ENCODE data around the gene KCNJ9. TPM values are rescaled to one million over a fixed set of nuclear protein-coding genes. Genes with fewer than 3 reads are reported as not detected.

The KCNJ9 gene
- total RNA-seq, 5 donors from 2014 or later (not counting 1 experiment from before 2014, with no cell fraction given): not detected

DNA sequence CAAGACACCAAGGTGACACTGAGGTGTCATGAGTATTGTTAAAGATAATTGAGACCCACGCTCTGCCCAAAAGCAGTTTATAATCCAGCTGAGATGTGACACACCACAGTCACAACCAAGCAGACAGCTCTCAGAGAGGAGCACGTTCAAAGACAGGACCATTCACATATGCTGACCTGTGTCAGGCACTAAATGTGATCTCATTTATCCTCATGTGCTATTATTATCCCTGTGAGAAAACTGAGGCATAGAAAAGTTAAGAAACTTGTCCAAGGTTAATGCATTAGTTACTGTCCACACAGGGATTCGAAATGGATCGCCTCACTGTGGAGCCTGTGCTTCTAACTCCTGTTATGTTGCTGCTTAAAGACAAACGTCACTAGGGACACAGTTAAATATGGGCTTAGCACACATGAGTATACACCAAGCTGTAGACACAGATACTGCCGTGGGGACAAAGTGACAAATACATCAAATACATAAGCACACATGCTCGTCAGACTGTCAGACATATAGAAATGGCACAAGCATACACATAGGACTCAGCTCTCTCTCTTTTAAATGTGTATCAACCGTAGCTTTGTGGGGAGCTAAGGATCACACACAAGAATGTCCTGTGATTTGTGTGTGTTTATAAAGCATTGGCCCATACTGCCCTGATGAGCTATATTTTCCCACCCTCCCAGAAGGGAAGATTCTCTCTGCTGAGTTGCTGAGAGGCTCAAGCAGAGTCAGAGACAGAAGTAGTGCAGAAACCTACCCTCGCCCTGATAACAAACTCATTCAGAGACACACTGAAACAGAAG is 20.6 kb downstream of the KCNJ9 start:
- H3K4me1 ChIP-seq (ENCODE audit: control insufficient read depth in 1 of 2, extremely low read depth in 1 of 2, insufficient read depth in 2 of 2, low read length in 2 of 2): peaks cover 7 to 46% of the 10 kb centered on the region in 2 experiments
- no peak overlapping the region for H3K4me3 Mint-ChIP-seq

DNA sequence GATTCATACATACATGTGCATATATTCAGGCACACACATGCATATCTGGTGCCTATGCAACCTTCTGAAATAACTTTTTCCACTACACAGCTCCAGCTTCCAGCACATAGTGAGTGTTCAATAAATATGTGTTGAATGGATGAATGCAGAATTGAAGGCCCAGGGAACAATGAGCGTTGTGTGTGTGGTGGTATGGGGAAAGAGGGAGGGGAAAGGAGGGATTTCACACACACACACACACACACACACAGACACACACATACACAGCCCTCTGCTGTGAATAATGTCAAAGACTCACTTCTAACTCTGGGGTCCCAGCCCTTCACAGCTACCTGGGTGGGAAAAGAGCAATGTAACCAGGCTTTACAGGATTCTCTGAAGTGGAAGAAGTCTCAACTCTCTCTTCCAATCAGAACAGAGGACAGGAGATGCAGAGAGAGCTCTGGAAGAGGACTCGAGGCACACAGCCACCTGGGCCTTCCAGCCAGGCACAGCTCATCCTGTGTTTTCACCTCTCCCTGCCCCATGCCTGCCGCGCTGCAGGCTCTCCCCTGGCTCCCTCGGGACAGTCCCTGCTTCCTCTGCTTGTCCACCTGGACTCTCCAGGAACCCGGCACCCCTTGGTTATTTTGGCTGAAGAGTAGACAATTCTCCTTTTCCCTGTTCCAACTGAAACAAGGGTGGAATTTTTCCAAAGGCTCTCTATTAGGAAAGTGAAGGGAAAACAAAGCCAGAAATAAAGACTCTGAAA is 22.5 kb downstream of the KCNJ9 start:
- no peak overlapping the region for H3K4me3 ChIP-seq (ENCODE audit: control insufficient read depth in 1 of 2, extremely low read depth in 1 of 2, low read length in 1 of 2)
- H3K36me3 ChIP-seq (ENCODE audit: control insufficient read depth in 2 of 2, extremely low read depth in 1 of 2, insufficient read depth in 1 of 2, low read length in 1 of 2): no peaks in the 10 kb centered on the region
- ChIA-PET POLR2A (interaction anchor here in 1 of 2 donors (0.6 kb wide), 1 partner anchor 362 kb away, joined by 4 read pairs; no protein-coding TSS in a partner anchor), CTCF (interaction anchor here (1.1 to 2.8 kb wide), 3 partner anchors 18 to 159 kb away, joined by 3 to 10 read pairs (median 5); partner anchors contain the start of gene DCAF8 (in 1 of the 2))
- no peak for DNase-seq
- ATAC-seq (replicated peaks in 1 of 4): no peak
- Mint-ChIP-seq H3K27ac (no peak overlapping the region), H3K4me3 (no peak overlapping the region), H3K9me3 (no peaks in the 10 kb centered on the region), H3K4me1 (peaks cover 26 to 30% (median 29%) of the 10 kb centered on the region in 3 donors), H3K36me3 (no peaks in the 10 kb centered on the region), H3K27me3 (peaks cover 0 to 5% of the 10 kb centered on the region in 2 donors)
- H3K27me3 ChIP-seq (replicated peaks in 1 of 2; ENCODE audit: control insufficient read depth in 2 of 2, extremely low read depth in 1 of 2, insufficient read depth in 2 of 2, low read length in 1 of 2): peaks cover 0 to 6% of the 10 kb centered on the region in 2 experiments
- H3K9me3 ChIP-seq: no peaks in the 10 kb centered on the region
- WGBS (ENCODE audit: insufficient coverage): 83% methylated on average over 3 of the region's 6 CpGs
- H3K4me1 ChIP-seq (ENCODE audit: control insufficient read depth in 1 of 2, extremely low read depth in 1 of 2, insufficient read depth in 2 of 2, low read length in 2 of 2): peaks cover 0 to 32% of the 10 kb centered on the region in 2 experiments
- H3K27ac ChIP-seq (ENCODE audit: low read length): no peak overlapping the region

More for the DNA sequence above, 20.6 kb downstream of the KCNJ9 start:
- ChIA-PET POLR2A (no interaction called here), CTCF (interaction anchor here (0.6 to 3.6 kb wide), 17 partner anchors 14 to 193 kb away, joined by 3 to 25 read pairs (median 4); partner anchors contain the start of genes DCAF8 (in 1 of the 2) and PEX19 (in 1 of the 2))
- H3K27me3 ChIP-seq (replicated peaks in 1 of 2; ENCODE audit: control insufficient read depth in 2 of 2, extremely low read depth in 1 of 2, insufficient read depth in 2 of 2, low read length in 1 of 2): peaks cover 0 to 6% of the 10 kb centered on the region in 2 experiments
- H3K36me3 ChIP-seq (ENCODE audit: control insufficient read depth in 2 of 2, extremely low read depth in 1 of 2, insufficient read depth in 1 of 2, low read length in 1 of 2): no peaks in the 10 kb centered on the region
- Mint-ChIP-seq H3K36me3 (no peaks in the 10 kb centered on the region), H3K27me3 (no peaks in the 10 kb centered on the region), H3K4me1 (peaks cover 35 to 40% (median 39%) of the 10 kb centered on the region in 3 donors), H3K27ac (peak overlapping the region; percentile 94 to 98), H3K9me3 (no peaks in the 10 kb centered on the region)
- WGBS (ENCODE audit: insufficient coverage): 95% methylated on average over 4 of the region's 9 CpGs
- peak overlapping the region; percentile 99 for H3K27ac ChIP-seq (ENCODE audit: low read length)
- ATAC-seq (replicated peaks in 1 of 4): no peak
- no peaks in the 10 kb centered on the region for H3K9me3 ChIP-seq
- DNase-seq: peak in 1 of 35 experiments; percentile 15
- H3K4me3 ChIP-seq (ENCODE audit: control insufficient read depth in 1 of 2, extremely low read depth in 1 of 2, low read length in 1 of 2): no peak overlapping the region

DNA sequence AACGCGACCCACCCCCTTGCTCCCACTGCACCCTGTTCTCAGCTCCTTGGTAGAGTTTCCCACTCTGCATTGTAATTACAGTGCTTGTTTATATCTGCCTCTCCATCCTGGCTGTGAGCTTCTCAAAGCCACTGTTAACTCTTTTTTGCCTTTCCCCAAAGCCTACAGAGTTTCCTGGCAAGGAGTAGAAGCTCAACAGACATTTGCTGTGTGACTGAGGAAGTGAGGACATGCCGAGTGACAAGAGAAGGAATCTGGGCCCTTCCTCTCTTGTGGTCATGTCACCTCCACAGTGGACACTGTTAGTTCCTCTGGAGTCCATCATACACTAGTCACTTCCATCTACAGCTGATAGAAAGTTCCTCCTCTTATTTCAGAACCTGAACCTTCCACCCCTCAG is 23.1 kb downstream of the KCNJ9 start:
- DNase-seq (no peak), ATAC-seq (replicated peaks in 1 of 4) (no peak)
- Histone ChIP-seq H3K4me1 (ENCODE audit: control insufficient read depth in 1 of 2, extremely low read depth in 1 of 2, insufficient read depth in 2 of 2, low read length in 2 of 2) (peaks cover 0 to 26% of the 10 kb centered on the region in 2 experiments), H3K4me3 (ENCODE audit: control insufficient read depth in 1 of 2, extremely low read depth in 1 of 2, low read length in 1 of 2) (no peak overlapping the region), H3K9me3 (no peaks in the 10 kb centered on the region), H3K27ac (ENCODE audit: low read length) (no peak overlapping the region), H3K36me3 (ENCODE audit: control insufficient read depth in 2 of 2, extremely low read depth in 1 of 2, insufficient read depth in 1 of 2, low read length in 1 of 2) (no peaks in the 10 kb centered on the region), H3K27me3 (replicated peaks in 1 of 2; ENCODE audit: control insufficient read depth in 2 of 2, extremely low read depth in 1 of 2, insufficient read depth in 2 of 2, low read length in 1 of 2) (peaks cover 0 to 8% of the 10 kb centered on the region in 2 experiments)
- no peak overlapping the region for H3K4me3 Mint-ChIP-seq
- no peaks in the 10 kb centered on the region for H3K9me3 Mint-ChIP-seq
- CTCF ChIA-PET: interaction anchor here in 1 of 2 donors (1.2 kb wide), 1 partner anchor 19 kb away, joined by 3 read pairs; no protein-coding TSS in a partner anchor
- no peak overlapping the region for H3K27ac Mint-ChIP-seq
- 90% methylated on average over 2 of the region's 3 CpGs for WGBS (ENCODE audit: insufficient coverage)
- H3K36me3 Mint-ChIP-seq: no peaks in the 10 kb centered on the region
- H3K4me1 Mint-ChIP-seq: peaks cover 22 to 25% (median 24%) of the 10 kb centered on the region in 3 donors
- POLR2A ChIA-PET: no interaction called here
- H3K27me3 Mint-ChIP-seq: peaks cover 0 to 8% of the 10 kb centered on the region in 2 donors

DNA sequence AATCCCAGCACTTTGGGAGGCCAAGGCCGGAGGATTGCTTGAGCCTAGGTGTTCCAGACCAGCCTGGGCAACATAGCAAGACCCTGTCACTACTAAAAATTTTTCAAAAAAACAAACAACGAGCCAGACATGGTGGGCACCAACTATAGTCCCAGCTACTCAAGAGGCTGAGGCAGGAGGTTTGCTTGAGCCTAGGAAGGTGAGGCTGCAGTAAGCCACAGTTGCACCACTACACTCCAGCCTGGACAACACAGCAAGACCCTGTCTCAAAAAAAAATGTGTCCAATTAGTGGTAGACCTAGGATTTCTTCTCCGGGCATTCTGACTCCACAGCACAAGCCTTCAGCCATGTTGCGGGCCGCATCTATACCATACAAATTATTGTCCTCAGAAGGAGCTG is 23.8 kb downstream of the KCNJ9 start:
- POLR2A ChIA-PET: no interaction called here
- DNase-seq (no peak), ATAC-seq (replicated peaks in 1 of 4) (no peak)
- no peak overlapping the region for H3K27ac ChIP-seq (ENCODE audit: low read length)
- no peak overlapping the region for H3K4me3 ChIP-seq (ENCODE audit: control insufficient read depth in 1 of 2, extremely low read depth in 1 of 2, low read length in 1 of 2)
- Mint-ChIP-seq H3K27ac (no peak overlapping the region), H3K4me1 (peaks cover 17 to 20% (median 19%) of the 10 kb centered on the region in 3 donors), H3K9me3 (no peaks in the 10 kb centered on the region), H3K36me3 (no peaks in the 10 kb centered on the region), H3K4me3 (no peak overlapping the region), H3K27me3 (peaks cover 0 to 8% of the 10 kb centered on the region in 2 donors)
- CTCF ChIA-PET: interaction anchor here in 1 of 2 donors (0.9 to 1.2 kb wide), 2 partner anchors 20 to 147 kb away, joined by 3 read pairs; no protein-coding TSS in a partner anchor
- no peaks in the 10 kb centered on the region for H3K36me3 ChIP-seq (ENCODE audit: control insufficient read depth in 2 of 2, extremely low read depth in 1 of 2, insufficient read depth in 1 of 2, low read length in 1 of 2)
- WGBS (ENCODE audit: insufficient coverage): 96% methylated on average over 5 of the region's 5 CpGs
- H3K4me1 ChIP-seq (ENCODE audit: control insufficient read depth in 1 of 2, extremely low read depth in 1 of 2, insufficient read depth in 2 of 2, low read length in 2 of 2): peaks cover 0 to 19% of the 10 kb centered on the region in 2 experiments
- H3K27me3 ChIP-seq (replicated peaks in 1 of 2; ENCODE audit: control insufficient read depth in 2 of 2, extremely low read depth in 1 of 2, insufficient read depth in 2 of 2, low read length in 1 of 2): peaks cover 0 to 10% of the 10 kb centered on the region in 2 experiments
- H3K9me3 ChIP-seq: no peaks in the 10 kb centered on the region

DNA sequence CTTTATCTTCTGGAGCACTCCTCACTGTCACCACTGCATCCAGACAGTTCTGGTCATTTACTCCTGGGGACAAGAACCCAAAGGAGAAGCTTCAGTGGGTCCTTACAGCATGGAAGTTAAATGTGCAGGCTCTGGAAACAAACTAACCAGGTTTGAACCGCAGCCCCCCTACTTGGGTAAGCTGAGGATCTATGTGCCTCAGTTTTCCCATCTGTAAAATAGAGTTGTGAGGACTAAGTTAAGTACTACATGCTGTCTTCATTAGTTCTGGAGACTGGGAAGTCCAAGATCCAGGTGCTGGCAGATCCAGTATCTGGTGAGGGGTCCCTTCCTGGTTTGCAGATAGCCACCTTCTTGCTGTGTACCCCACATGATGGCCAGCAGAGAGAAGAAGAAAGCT is 26.2 kb downstream of the KCNJ9 start:
- H3K4me1 ChIP-seq (ENCODE audit: control insufficient read depth in 1 of 2, extremely low read depth in 1 of 2, insufficient read depth in 2 of 2, low read length in 2 of 2): peaks cover 0 to 6% of the 10 kb centered on the region in 2 experiments
- Mint-ChIP-seq H3K27ac (no peak overlapping the region), H3K4me3 (no peak overlapping the region), H3K27me3 (peaks cover 0 to 9% of the 10 kb centered on the region in 2 donors), H3K36me3 (no peaks in the 10 kb centered on the region), H3K4me1 (peaks cover 0 to 3% (median 0%) of the 10 kb centered on the region in 3 donors), H3K9me3 (no peaks in the 10 kb centered on the region)
- no peak overlapping the region for H3K4me3 ChIP-seq (ENCODE audit: control insufficient read depth in 1 of 2, extremely low read depth in 1 of 2, low read length in 1 of 2)
- peaks cover 0 to 22% of the 10 kb centered on the region in 2 experiments for H3K27me3 ChIP-seq (replicated peaks in 1 of 2; ENCODE audit: control insufficient read depth in 2 of 2, extremely low read depth in 1 of 2, insufficient read depth in 2 of 2, low read length in 1 of 2)
- WGBS (ENCODE audit: insufficient coverage): no CpG with 5 or more reads among the region's 1 CpG
- ATAC-seq (replicated peaks in 1 of 4) (no peak), DNase-seq (no peak)
- ChIA-PET CTCF (interaction anchor here in 1 of 2 donors (1.7 kb wide), 1 partner anchor 273 kb away, joined by 4 read pairs; no protein-coding TSS in a partner anchor), POLR2A (no interaction called here)
- H3K36me3 ChIP-seq (ENCODE audit: control insufficient read depth in 2 of 2, extremely low read depth in 1 of 2, insufficient read depth in 1 of 2, low read length in 1 of 2): no peaks in the 10 kb centered on the region
- H3K9me3 ChIP-seq: no peaks in the 10 kb centered on the region
- H3K27ac ChIP-seq (ENCODE audit: low read length): no peak overlapping the region
